Measurements from ENCODE around the gene SMAD6.

The SMAD6 gene

GRCh38 chr15:66702035-66702786 lies at the start of gene SMAD6:
TSS of gene SMAD6 (plus strand) at chr15:66702236. CDS start at chr15:66703259, 1,023 bp downstream.
- DNase-seq, result peak in 50 of 51 donors; percentile 20 to 90 (median 72)

GRCh38 chr15:66652806-66653205 lies 49.2 kb upstream of the SMAD6 start:
- no peak for DNase-seq

- DNase-seq, result no peak
These were observed 48.6 kb upstream of the SMAD6 start for GRCh38 chr15:66653398-66653797.

DNA sequence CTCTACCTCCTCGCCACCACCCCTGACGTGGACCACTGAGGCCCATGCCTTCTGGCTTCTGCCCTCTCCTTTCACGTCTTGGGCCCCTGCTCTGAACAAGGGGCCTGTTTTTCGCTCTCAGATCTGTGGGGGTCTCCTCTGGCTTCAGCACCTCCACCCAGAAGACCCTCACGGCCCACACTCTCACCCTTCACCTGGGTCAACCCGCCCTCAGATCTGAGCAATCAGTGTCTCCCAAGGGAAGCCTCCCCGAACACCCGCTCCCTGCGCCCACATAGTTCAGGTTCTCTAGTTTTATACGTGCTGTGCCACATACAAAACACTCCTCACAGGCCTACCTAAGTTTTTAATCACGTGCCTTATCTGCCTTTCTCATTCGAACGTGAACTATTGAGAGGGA lies 48.2 kb upstream of the SMAD6 start:
- no peak for DNase-seq

- no peak for DNase-seq
These were observed 47.7 kb upstream of the SMAD6 start for GRCh38 chr15:66654361-66654738.

DNA sequence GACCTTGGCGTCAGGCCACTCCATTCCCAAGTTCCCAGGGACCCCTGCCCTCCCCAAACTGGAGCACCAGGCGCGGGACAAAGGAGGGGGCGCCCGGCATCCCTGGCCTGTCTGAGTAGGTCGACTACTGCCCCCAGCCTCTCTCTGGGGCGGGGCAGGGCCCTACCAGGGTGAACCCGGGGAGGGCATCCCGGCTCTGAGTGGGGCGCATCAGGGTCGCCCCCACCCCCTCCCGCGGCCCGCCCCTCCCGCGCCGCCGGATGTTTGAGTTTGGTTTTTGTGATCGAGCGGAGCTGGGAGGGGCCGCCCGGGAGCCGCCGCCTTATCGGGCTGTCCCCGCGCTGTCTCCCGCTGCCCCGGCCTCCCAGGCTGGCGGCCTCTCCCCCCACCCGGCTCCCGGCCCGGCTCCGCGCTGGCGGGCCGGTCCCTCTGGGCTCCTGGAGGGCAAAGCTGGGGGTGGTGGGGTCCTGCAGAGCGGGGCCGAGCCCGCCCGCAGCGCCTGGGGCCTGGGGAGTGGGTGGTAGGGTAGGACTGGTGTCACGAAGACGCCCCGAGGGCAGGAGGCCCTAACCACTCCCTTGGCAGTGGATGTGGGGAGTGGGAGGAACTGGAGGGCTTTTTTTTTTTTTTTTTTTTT lies 47.2 kb upstream of the SMAD6 start:
- no peak for DNase-seq

DNA sequence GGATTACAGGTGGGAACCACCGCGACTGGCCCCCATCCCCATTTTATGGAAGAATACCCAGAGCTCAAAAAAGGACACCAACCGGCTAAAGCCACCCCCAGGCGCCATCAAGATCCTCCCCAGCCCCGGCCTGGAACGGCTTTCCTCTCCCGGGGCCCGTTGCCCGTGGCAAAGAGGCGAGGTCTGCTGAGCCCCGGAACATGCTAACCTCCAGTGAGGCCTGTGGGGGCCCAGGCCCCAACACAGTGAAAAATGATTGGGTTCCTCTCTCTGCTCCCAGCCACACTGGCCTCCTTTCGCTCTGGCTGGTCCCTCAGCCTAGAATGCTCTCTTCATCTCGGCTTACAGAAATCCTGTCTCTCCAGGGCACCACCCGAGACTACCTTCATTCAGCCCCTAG lies 46.5 kb upstream of the SMAD6 start:
- DNase-seq, result no peak

DNA sequence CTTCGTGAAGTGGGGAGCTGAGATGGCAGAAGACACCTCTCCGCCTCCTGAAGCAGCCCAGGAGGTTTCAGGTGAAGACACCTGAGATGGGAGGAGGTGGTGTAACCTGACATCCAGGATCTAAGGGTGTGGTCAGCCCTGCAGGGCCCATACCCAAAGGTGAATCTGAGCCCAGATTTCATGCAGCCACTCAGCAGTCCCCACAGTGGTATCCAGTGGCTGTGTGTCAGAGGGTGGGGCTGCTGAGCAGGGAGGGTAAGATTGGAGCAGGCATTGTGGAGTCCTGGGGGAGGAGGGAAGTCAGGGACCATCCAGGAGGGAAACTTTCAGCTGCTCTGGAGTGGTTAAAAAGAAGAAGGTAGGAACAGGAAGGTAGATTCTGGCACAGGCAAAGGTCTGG lies 46.0 kb upstream of the SMAD6 start:
- DNase-seq, result no peak

DNA sequence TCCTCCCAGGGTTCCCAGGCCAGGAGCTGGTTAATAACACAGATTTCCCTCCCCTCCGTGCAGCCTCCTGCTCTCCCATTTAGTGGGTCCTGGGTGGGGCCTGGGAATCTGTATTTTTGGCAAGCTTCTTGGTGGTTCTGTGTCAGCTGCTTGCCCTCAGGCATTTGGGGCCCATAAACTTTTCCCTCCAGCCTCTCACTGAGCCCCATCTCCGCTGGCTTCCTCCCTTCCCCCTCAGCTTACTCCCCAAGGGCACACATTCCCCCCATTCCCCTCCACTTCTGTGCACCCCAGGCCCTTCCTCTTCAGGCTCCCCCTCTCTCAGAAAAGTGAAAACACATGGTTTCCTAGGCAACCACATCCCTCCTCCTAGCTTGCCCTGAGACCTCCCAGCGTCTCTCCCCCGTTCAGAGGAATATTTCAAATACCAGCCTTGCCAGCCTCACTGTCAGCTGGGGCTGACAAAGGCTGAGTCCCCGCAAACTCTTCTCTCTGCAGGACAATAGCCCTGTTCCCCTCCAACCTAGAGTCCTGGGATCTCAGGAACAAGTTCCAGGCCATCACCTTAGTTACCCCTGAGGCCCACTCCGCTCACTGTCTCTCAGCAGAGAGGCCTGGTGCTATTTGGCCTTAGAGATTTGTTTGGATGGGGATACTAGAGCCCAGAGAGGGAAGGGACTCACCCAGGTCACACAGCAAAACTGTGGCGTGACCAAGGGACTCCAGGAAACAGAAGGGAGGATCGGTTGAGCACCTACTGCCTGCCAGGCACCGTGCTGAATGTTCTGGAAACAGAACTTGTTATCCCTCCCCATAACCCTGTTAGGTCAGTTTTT lies 44.6 kb upstream of the SMAD6 start:
- DNase-seq, result no peak

- DNase-seq, result no peak
These were observed 44.0 kb upstream of the SMAD6 start for GRCh38 chr15:66658044-66658443.

DNA sequence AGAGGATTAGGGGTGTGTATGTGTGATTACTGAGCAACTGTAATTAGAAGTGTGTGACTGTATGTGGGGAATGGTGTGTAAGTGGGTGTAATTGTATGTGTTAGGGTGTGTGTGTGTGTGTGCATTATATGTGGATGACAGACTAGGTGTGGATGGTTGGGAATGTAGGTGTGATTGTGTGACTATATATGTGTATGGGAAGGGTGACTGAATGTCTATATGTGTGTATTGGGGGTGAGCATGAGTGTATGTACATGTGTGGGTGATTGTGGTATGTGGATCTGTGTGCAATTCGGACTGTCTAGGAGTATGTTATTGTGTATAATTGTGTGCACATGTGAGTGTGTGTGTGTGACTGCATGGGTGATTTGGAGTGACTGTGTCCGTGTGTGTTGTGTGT lies 43.2 kb upstream of the SMAD6 start:
- DNase-seq, result no peak

DNA sequence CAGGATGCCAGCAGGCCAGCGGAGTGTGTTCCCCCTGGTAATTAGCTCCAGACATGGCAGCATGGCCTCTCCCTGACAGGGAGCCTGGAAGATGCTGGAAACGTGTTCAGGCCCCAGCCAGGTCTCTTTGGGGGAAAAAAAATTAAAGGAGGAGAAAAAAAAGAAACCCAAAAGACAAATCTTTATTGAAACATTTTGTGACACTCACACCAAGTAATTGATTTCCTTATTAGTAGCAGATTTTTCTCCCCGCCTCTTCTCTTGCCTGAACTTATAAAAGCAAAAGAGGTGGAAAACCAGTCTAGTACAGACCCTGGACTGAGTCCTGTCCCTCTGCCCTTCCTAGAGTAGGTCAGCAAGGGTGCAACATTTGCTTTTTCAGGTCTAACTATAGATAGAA lies 42.7 kb upstream of the SMAD6 start:
- DNase-seq, result no peak

DNA sequence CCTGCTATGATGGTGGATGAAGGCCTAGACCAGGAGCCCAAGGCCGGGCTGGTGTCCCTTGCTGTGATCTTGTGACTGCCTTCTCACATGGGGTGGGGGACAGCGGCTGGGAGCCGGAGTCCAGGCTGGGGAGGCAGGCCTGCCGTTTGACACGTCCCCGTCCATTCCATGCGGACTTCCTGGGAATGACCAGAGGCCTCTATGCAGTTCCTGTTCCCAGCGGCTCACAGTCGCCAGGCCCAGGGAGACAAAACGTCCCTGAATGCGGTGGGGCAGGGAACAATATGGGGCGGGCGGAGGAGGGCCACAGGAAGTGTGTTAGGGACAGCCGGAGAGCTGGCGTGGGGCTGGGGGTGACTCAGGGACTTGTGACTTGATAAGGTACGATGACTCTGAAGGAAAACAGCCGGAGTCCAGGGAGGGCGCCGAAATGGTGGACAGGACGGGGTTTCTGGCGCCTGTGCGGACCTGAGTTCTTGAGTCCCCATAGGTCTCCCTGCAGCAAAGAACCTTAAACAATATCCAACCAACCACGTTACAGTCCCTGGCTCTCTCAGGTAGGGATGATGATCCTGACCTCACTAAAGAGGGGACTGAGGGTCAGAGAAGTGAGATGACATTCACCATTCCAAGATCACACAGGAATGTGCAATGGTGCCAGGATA lies 40.5 kb upstream of the SMAD6 start:
- DNase-seq, result no peak

- no peak for DNase-seq
These were observed 39.5 kb upstream of the SMAD6 start for GRCh38 chr15:66662522-66662921.

- no peak for DNase-seq
These were observed 38.4 kb upstream of the SMAD6 start for GRCh38 chr15:66663664-66664063.

DNA sequence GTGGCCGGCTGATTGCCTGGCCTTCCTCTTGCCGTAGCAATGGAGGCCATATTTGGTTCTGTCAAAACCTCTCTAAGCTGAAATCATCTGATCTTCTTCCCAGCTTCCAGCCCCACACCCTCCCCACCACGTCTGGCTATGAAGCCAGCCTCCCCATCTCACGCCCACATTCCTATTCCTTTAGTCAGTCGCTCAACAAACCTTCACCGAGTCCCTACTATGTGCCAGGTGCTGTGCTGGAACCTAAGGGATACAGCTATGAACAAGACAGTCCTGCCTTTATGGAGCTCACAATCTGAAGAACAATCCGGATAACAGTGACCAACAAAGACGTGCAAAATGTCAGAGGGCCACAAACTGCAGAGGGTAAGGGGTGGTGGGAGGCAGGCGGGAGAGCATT lies 31.9 kb upstream of the SMAD6 start:
- no peak for DNase-seq

DNA sequence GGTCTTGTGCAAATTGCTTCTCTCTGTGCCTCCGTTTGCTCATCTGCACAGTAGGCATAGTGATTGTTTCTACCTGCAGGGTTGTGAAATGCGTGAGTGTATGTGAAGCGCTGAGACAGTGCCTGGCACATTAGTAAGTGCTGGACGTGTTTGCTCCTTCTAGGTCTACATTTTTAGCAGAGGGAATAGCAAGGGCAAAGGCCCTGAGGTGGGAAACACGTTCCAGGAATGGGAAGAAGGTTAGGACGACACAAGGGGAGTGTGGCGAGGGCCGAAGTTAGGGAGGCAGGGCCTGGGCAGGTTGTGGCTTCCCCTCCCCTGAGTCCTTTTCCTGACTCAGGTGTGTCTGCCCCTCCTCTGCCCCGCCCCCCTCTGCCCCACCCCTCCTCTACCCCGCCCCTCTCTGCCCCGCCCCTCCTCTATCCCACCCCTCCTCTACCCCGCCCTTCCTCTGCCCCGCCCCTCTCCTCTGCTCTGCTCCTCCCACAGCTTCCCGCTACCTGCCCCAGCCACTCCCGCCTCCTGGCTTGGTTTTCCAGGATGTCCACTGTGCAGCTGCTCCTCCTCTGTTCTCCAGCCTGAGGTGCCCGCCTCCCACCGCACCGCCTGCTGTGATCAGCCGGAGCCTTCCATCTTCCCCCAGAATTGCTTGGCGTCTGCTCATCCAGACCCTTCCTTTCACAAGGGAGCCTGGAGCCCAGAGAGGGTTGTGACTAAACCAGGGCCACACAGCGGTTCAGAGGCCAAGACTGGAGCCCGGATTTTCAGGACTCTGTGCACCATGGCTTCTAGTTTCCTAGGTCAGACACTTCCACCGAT lies 31.1 kb upstream of the SMAD6 start:
- DNase-seq, result no peak

GRCh38 chr15:66672867-66673266 lies 29.2 kb upstream of the SMAD6 start:
- no peak for DNase-seq

- DNase-seq, result no peak
These were observed 28.4 kb upstream of the SMAD6 start for GRCh38 chr15:66673410-66674322.

DNA sequence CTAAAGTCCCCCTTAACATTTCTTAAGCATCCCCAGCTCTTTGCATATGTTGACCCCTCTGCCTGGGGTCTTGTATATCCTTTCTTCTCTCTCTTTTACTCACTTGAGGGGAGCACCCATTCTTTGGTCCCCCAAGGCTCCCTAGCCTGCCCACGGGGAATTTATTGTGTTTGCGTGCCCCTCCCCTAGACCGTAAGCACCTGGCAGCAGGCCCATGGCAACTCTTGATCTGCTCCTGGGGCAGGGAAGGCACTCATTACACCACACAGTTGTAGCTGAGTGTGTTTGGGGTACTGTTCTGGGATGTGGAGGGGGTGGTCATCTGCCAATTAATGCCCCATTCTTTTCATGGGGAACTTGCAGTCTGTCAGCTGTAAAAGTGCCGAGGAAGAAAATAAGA lies 27.3 kb upstream of the SMAD6 start:
- no peak for DNase-seq
